ENCODE data around the gene SRPK3.
A peak's percentile ranks its signal among the peaks of the same experiment; 100 is the strongest.
"Not testable (repeated sequence)": the region's sequence is repeated elsewhere in the genome, so short reads cannot be mapped to it uniquely, and the experiment has no call there.

Gene SRPK3

DNA sequence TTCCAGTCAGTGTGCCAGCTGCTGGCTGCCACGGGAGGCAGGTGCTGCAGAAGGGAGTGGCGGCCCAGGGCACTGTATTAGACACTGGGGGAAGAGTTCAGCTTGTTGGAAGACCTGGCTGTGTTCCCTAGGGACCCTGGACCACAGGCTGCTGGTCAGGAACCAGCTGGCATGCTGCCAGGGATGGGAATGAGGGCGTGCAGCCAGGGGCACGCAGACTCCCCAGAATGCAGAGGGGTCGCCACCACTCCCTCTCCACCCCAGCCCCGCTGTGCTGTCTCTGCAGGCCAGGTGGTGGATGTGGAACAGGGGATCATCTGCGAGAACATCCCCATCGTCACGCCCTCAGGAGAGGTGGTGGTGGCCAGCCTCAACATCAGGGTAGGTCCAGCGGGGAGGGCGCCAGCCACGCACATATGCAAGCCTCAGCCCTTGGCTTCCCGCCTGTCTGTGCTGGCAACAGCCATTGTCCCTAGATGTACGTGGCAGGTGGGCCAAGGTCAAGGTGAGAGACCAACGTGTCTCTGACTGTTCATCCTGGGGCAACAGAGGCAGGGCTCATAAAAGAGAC, 43.9 kb upstream of the SRPK3 start:
- no peak for TF ChIP-seq Cebpa-rat (IDR thresholded peaks at IDR 0.05)
- Histone ChIP-seq H3K9me3 (peaks cover 28% of the 10 kb centered on the region), H3K4me3 (no peak overlapping the region), H3K9ac (no peak overlapping the region), H3K27ac (no peak overlapping the region), H4K20me1 (peaks cover 30% of the 10 kb centered on the region), H3K27me3 (peaks cover 32% of the 10 kb centered on the region), H3K4me2 (peak overlapping the region; percentile 71), H3K36me3 (peaks cover 48% of the 10 kb centered on the region), H3K4me1 (peaks cover 75% of the 10 kb centered on the region)

DNA sequence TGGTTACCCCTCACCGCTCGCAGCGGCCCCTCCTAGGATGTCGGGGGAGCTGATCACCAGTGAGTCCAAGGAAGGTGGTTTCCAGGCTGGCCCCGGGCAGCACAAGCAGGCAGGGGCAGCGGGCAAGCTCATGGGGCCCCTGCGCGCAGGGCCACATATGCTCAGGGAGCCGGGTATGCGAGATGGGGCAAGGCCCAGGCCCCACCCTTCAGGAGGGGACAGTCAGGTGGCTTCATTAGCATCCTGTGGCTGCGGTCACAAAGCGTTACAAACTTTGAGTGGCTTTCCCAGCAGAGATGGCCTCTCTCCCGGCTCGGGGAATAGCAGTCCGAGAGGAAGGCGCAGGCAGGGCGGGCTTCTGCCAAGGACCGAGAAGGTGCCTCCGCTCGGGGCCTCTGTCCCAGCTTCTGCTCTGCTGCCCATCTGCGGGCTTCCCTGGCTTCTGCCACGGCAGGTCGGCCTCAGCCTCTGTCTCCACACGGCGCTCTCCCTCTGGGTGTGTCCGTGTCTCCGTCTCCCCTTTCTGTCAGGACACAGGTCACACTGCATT, 42.7 kb upstream of the SRPK3 start:
- Histone ChIP-seq H3K4me1 (peaks cover 87% of the 10 kb centered on the region), H3K27me3 (peaks cover 28% of the 10 kb centered on the region), H3K36me3 (peaks cover 38% of the 10 kb centered on the region), H3K27ac (no peak overlapping the region), H3K4me2 (no peak overlapping the region), H4K20me1 (peaks cover 30% of the 10 kb centered on the region), H3K9me3 (peaks cover 17% of the 10 kb centered on the region; the same call in 1 of the 2 replicates), H3K4me3 (no peak overlapping the region), H3K9ac (no peak overlapping the region)
- no peak for TF ChIP-seq Cebpa-rat (IDR thresholded peaks at IDR 0.05)

DNA sequence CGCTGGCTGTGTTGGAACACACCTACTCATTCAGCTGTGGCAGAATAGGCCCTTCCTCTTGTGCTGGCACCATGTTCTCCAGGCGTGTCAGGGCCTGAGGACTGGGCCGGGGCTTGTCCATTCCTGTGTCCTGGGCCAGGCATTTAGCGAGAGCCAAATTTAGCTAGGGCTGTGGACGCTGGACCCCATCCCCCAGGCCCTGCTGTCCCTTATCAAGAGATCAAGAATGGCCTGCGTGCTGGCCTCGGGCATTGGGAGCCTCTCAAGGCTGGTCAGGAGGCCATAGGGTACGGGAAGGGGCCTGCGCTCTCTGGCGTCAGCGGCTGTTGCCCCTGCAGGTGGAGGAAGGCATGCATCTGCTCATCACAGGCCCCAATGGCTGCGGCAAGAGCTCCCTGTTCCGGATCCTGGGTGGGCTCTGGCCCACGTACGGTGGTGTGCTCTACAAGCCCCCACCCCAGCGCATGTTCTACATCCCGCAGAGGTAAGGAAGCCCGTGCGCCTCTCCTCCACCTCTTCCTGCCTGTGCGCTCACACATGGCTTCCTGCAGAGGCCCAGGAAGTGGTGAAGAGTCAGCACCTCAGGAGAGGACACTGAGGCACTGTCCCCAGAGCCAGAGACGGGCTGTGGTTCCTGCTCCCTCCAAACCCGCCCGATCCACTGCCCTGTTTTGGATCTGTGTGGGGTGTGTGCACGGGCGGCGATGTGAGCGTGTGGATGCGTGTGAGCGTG, 40.9 kb upstream of the SRPK3 start:
- Histone ChIP-seq H3K27ac (0 out of 2 replicates have a peak overlapping the region, but pooled peaks have one; percentile 18), H3K4me2 (peak overlapping the region; percentile 73), H4K20me1 (peaks cover 30% of the 10 kb centered on the region)

DNA sequence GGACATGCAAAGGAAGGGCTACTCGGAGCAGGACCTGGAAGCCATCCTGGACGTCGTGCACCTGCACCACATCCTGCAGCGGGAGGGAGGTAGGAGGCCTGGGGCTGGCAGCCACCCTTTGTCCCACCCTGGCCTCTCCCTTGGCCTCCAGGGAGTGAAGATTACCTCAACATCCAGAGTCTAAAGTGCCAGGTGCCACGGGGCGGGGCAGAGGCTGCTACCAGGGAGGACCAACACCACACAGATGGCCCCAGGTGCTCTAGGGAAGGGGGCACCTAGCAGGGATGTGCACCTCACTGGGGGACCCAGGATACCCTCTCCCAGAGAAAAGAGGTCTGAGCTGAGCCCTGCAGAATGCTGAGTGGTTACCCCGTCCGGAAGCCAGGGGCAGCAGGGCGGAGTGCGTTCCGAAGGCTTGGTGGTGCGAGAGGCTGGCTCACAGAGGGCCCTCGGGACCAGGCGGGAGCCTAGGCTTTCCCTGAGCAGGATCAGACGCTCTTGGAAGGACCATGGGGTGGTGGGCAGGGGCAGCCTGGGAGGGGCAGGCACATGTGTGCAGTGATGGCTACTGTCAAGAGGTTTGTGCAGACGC, 40.1 kb upstream of the SRPK3 start:
- no peak overlapping the region for H3K4me3 ChIP-seq
- no peak overlapping the region for H3K9ac ChIP-seq
- peaks cover 25% of the 10 kb centered on the region for H3K36me3 ChIP-seq
- H3K4me2 ChIP-seq, result peak overlapping the region; percentile 73
- H3K4me1 ChIP-seq, result peaks cover 90% of the 10 kb centered on the region
- no peaks in the 10 kb centered on the region; the same call in 1 of the 2 replicates for H3K9me3 ChIP-seq
- no peak overlapping the region for H3K27ac ChIP-seq
- peaks cover 22% of the 10 kb centered on the region for H3K27me3 ChIP-seq
- peaks cover 30% of the 10 kb centered on the region for H4K20me1 ChIP-seq
- TF ChIP-seq Cebpa-rat (IDR thresholded peaks at IDR 0.05), result no peak

More for the DNA sequence above, 40.9 kb upstream of the SRPK3 start:
- TF ChIP-seq Cebpa-rat (IDR thresholded peaks at IDR 0.05), result no peak
- H3K36me3 ChIP-seq, result peaks cover 25% of the 10 kb centered on the region
- no peak overlapping the region for H3K4me3 ChIP-seq
- H3K27me3 ChIP-seq, result peaks cover 28% of the 10 kb centered on the region
- peaks cover 93% of the 10 kb centered on the region for H3K4me1 ChIP-seq
- no peak overlapping the region for H3K9ac ChIP-seq
- peaks cover 3% of the 10 kb centered on the region; the same call in 1 of the 2 replicates for H3K9me3 ChIP-seq

DNA sequence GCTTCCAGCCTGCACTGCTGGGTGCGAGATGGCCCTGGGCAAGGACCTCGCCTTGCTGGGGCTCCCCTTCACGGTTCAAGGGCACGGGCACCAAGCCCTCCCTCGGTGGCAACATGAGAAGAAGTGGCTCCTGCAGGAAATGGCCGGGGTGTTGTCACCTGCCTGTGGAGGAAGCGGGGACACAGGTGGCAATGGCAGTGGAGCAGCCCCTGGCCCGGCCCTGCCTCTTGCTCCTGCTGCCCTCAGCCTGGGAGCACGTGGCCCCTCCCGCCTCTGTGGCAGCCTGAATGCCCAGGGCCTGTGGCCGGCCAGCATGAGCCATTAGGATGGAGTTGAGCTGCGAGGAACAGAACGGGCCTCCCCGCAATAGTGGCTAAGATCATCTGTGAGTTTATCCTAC, 39.4 kb upstream of the SRPK3 start:
- H3K4me2 ChIP-seq, result peak overlapping the region; percentile 73
- peaks cover 22% of the 10 kb centered on the region for H3K27me3 ChIP-seq
- peaks cover 22% of the 10 kb centered on the region for H3K36me3 ChIP-seq
- no peak overlapping the region for H3K27ac ChIP-seq
- H3K4me1 ChIP-seq, result peaks cover 84% of the 10 kb centered on the region
- no peak overlapping the region for H3K4me3 ChIP-seq
- no peak for TF ChIP-seq Cebpa-rat (IDR thresholded peaks at IDR 0.05)
- no peaks in the 10 kb centered on the region; the same call in 1 of the 2 replicates for H3K9me3 ChIP-seq
- no peak overlapping the region for H3K9ac ChIP-seq
- peaks cover 26% of the 10 kb centered on the region for H4K20me1 ChIP-seq

DNA sequence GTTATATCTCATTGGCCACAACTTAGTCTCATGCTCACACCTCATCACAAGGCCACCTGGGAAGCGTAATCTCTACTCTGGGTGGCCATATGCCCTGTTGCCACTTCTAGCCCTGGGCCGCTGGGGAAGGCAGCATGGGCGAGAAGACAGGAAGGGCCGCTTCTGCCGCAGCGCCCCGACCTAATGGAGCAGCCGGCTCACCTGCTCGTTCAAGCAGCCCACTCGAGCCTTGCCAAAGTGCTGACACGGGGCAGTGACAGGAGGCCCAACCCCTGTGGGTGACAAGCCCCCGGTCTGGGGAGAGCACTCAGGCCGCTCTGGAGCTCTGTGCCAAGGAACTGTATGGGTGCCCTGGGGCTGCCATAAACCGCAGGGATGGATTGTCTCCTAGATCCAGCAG, 38.7 kb upstream of the SRPK3 start:
- not testable (repeated sequence) for H3K9me3 ChIP-seq, H3K4me3 ChIP-seq, H3K9ac ChIP-seq, H3K27ac ChIP-seq
- H3K4me1 ChIP-seq, result peaks cover 77% of the 10 kb centered on the region
- H3K36me3 ChIP-seq, result peaks cover 16% of the 10 kb centered on the region
- peak overlapping the region; percentile 73 for H3K4me2 ChIP-seq
- H3K27me3 ChIP-seq, result peaks cover 22% of the 10 kb centered on the region
- H4K20me1 ChIP-seq, result peaks cover 19% of the 10 kb centered on the region; the same call in 1 of the 2 replicates

DNA sequence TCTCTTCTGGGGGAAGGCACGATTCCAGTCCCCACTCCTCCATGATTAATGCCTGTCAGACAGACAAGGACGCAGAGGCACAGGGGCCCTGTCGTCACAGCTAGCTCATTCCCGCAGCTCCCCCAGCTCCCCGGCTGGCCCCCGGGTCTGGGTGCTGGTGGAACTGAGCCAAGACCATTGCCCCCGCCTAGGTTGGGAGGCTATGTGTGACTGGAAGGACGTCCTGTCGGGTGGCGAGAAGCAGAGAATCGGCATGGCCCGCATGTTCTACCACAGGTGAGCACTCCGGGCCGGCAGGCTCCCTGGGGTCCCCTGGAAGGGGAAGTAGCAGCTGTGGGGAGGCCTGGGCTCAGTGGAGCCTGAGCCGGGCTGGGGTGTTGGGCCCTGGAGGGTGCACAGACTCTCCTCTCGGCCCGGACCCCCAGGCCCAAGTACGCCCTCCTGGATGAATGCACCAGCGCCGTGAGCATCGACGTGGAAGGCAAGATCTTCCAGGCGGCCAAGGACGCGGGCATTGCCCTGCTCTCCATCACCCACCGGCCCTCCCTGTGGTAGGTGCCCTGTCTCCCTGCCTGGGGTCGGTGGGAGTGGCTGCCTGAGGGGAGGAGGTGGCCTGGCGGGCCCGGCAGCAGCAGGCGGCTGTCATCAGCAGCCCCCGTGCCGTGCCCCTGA, 37.9 kb upstream of the SRPK3 start:
- H3K9me3 ChIP-seq, H3K4me3 ChIP-seq, H3K9ac ChIP-seq: not testable (repeated sequence)
- Histone ChIP-seq H3K4me1 (peaks cover 71% of the 10 kb centered on the region), H3K27ac (peak overlapping the region; percentile 22; the same call in 1 of the 2 replicates), H3K4me2 (peak overlapping the region; percentile 73), H3K27me3 (peaks cover 22% of the 10 kb centered on the region), H4K20me1 (peaks cover 16% of the 10 kb centered on the region; the same call in 1 of the 2 replicates), H3K36me3 (peaks cover 11% of the 10 kb centered on the region)

DNA sequence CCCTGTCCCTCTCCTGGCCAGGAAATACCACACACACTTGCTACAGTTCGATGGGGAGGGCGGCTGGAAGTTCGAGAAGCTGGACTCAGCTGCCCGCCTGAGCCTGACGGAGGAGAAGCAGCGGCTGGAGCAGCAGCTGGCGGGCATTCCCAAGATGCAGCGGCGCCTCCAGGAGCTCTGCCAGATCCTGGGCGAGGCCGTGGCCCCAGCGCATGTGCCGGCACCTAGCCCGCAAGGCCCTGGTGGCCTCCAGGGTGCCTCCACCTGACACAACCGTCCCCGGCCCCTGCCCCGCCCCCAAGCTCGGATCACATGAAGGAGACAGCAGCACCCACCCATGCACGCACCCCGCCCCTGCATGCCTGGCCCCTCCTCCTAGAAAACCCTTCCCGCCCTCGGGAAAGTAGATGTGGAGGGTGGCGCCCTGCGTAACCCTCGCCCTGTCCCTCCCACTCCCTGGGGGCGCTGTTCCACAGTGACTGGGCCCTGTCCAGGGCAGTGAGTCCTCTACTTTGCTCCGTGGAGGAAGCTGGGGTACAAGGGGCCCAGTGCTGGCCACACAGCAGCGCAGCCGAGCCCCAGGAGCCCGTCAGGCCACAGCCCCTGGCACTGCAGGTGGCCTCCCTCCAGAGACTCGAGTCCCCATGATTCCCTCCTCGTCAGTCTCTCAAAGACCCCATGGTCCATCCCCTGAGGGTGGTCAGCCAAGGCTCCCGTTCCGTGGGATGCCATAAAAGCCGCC, 37.2 kb upstream of the SRPK3 start:
- Histone ChIP-seq H3K4me3 (peak overlapping the region; percentile 22; the same call in 1 of the 2 replicates), H3K4me1 (peaks cover 66% of the 10 kb centered on the region), H3K27ac (peak overlapping the region; percentile 22; the same call in 1 of the 2 replicates), H3K4me2 (peak overlapping the region; percentile 73), H3K27me3 (peaks cover 21% of the 10 kb centered on the region), H4K20me1 (peaks cover 11% of the 10 kb centered on the region; the same call in 1 of the 2 replicates)
- not testable (repeated sequence) for H3K36me3 ChIP-seq, H3K9ac ChIP-seq, H3K9me3 ChIP-seq
